Gastroesophageal sphincter (tissue), 3 donors: ENCODE measurements around the gene BTBD19.

Source experiments
- EP300 ChIP-seq: sonication (generic); formaldehyde crosslinking; IDR thresholded peaks from one replicate; pipeline ENCODE4 v1.6.1; 2017; ENCODE audit warnings: antibody characterized with exemption, mild to moderate bottlenecking
- TF ChIP-seq, protein P1 (sequence below), 4 experiments: fragments of 200-600 bp in 2 of 4; fragments of 450-650 bp in 2 of 4; sonication (generic) in 1 of 4; IDR thresholded peaks; one replicate each; pipeline ENCODE4 v1.5.1; 2017 to 2019; ENCODE audit warnings: antibody characterized with exemption in 4 of 4, mild to moderate bottlenecking in 2 of 4, moderate library complexity in 2 of 4

DNA sequence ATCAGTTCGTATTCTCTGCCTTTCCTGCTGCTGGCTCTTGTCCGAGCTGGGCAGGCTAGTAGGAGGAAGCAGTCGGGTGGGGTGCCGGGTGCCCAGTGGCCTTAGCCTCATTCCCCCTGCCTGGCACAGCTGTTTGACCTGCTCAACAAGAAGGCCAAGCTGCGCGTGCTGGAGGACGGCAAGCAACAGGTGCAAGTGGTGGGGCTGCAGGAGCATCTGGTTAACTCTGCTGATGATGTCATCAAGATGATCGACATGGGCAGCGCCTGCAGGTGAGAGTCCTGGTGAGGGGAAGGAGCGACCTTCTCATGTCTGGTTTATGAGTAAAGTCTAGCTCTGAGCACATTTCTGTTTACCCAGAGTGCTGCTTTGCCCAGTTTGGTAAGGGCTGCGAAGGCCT lies 49.2 kb upstream of the BTBD19 start:
- TF ChIP-seq, protein P1, sequence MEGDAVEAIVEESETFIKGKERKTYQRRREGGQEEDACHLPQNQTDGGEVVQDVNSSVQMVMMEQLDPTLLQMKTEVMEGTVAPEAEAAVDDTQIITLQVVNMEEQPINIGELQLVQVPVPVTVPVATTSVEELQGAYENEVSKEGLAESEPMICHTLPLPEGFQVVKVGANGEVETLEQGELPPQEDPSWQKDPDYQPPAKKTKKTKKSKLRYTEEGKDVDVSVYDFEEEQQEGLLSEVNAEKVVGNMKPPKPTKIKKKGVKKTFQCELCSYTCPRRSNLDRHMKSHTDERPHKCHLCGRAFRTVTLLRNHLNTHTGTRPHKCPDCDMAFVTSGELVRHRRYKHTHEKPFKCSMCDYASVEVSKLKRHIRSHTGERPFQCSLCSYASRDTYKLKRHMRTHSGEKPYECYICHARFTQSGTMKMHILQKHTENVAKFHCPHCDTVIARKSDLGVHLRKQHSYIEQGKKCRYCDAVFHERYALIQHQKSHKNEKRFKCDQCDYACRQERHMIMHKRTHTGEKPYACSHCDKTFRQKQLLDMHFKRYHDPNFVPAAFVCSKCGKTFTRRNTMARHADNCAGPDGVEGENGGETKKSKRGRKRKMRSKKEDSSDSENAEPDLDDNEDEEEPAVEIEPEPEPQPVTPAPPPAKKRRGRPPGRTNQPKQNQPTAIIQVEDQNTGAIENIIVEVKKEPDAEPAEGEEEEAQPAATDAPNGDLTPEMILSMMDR (IDR thresholded peaks at IDR 0.05) = no peak
- TF ChIP-seq EP300 = no peak
